ENCODE measurements around the gene MARCKS. TPM values are rescaled to one million over a fixed set of nuclear protein-coding genes. Genes with fewer than 3 reads are reported as not detected.

Gene MARCKS
- total and polyA plus RNA-seq, 2 experiments from 2014 or later: 105 to 210 TPM

- Histone ChIP-seq H3K4me3 (no peak overlapping the region), H3K9ac (no peak overlapping the region), H3K9me3 (ENCODE audit: low read depth) (no peaks in the 10 kb centered on the region), H3K27me3 (replicated peaks; ENCODE audit: insufficient read depth) (no peaks in the 10 kb centered on the region), H3K27ac (no peak overlapping the region), H4K20me1 (ENCODE audit: insufficient read depth) (no peaks in the 10 kb centered on the region), H3K36me3 (ENCODE audit: low read depth) (no peaks in the 10 kb centered on the region), H3K79me2 (ENCODE audit: insufficient read depth) (no peaks in the 10 kb centered on the region), H2AFZ (no peak overlapping the region), H3K4me1 (ENCODE audit: insufficient read depth) (peaks cover 38% of the 10 kb centered on the region), H3F3A (ENCODE audit: insufficient read depth) (peaks cover 17% of the 10 kb centered on the region), H3K9me2 (ENCODE audit: insufficient read depth) (no peaks in the 10 kb centered on the region), H3K4me2 (ENCODE audit: unreplicated experiment) (peak overlapping the region; percentile 4)
- WGBS, 2 experiments (ENCODE audit: low coverage in 1 of 2, low lambda C conversion rate in 2 of 2, missing lambda C conversion rate in 2 of 2): 28 to 30% methylated on average over 1 of the region's 1 CpG
- TF ChIP-seq EZH2 (IDR thresholded peaks at IDR 0.05; ENCODE audit: insufficient read depth, poor library complexity, severe bottlenecking) (no peak), EZH2phosphoT487 (IDR thresholded peaks at IDR 0.05; ENCODE audit: insufficient read depth, low read depth) (no peak)
- DNase-seq: peak; percentile 33
- in situ Hi-C loops (cut with MboI): no loop called here
Measured at GRCh38 chr6:113829696-113830045, 27.5 kb upstream of the MARCKS start.

DNA sequence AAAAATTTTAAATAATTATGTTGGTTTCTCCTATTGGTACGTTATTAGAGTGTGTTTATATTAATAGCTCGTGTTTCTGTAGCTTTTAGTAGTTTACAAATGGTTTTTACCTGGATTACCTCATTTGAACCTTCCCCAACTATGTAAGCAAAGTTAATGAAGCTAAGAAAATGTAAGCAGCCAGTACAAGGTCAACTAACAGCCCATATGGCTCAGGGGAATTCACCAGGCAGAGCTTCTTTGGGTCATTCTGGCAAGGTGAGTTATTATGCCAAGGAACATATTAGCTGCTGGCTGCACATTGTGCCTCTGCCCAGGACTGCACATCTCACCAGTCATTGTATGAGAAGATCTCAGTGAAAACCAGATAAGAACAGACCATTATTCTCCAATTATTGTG lies 27.0 kb upstream of the MARCKS start:
- no peak overlapping the region for H3K9ac ChIP-seq
- H3F3A ChIP-seq (ENCODE audit: insufficient read depth): peaks cover 17% of the 10 kb centered on the region
- in situ Hi-C loops (cut with MboI): no loop called here
- no peaks in the 10 kb centered on the region for H3K9me3 ChIP-seq (ENCODE audit: low read depth)
- no peaks in the 10 kb centered on the region for H4K20me1 ChIP-seq (ENCODE audit: insufficient read depth)
- no peak overlapping the region for H3K27ac ChIP-seq
- no peaks in the 10 kb centered on the region for H3K79me2 ChIP-seq (ENCODE audit: insufficient read depth)
- no peak for TF ChIP-seq EZH2 (IDR thresholded peaks at IDR 0.05; ENCODE audit: insufficient read depth, poor library complexity, severe bottlenecking)
- no peak for TF ChIP-seq EZH2phosphoT487 (IDR thresholded peaks at IDR 0.05; ENCODE audit: insufficient read depth, low read depth)
- no peaks in the 10 kb centered on the region for H3K36me3 ChIP-seq (ENCODE audit: low read depth)
- DNase-seq: no peak
- H3K9me2 ChIP-seq (ENCODE audit: insufficient read depth): no peaks in the 10 kb centered on the region
- H3K4me3 ChIP-seq: no peak overlapping the region
- peaks cover 38% of the 10 kb centered on the region for H3K4me1 ChIP-seq (ENCODE audit: insufficient read depth)
- peak overlapping the region; percentile 4 for H3K4me2 ChIP-seq (ENCODE audit: unreplicated experiment)
- WGBS, 2 experiments (ENCODE audit: low coverage in 1 of 2, low lambda C conversion rate in 2 of 2, missing lambda C conversion rate in 2 of 2): 71 to 77% methylated on average over 2 of the region's 2 CpGs
- no peaks in the 10 kb centered on the region for H3K27me3 ChIP-seq (replicated peaks; ENCODE audit: insufficient read depth)
- H2AFZ ChIP-seq: no peak overlapping the region

DNA sequence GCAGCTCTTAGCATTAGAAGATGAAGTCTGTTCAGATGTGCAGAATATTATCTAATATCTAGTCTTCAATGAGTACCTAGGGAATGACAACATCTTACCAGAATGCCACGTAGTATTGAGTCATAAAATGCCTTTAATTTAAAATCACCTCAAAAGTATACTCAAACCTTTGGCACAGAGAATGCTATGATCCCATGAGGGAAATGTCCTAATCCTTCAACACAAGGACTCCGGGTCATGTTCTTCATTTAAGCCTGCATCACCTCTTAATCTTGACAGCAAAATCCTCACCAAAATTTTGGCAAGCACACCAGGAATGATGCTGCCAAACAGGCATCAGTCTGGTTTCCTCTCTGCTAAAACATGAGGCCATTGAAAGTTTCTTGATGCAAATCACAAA lies 23.6 kb upstream of the MARCKS start:
- Histone ChIP-seq H3K4me2 (ENCODE audit: unreplicated experiment) (peak overlapping the region; percentile 39), H3K9me2 (ENCODE audit: insufficient read depth) (no peaks in the 10 kb centered on the region), H4K20me1 (ENCODE audit: insufficient read depth) (no peaks in the 10 kb centered on the region), H3K36me3 (ENCODE audit: low read depth) (no peaks in the 10 kb centered on the region), H3K27me3 (replicated peaks; ENCODE audit: insufficient read depth) (no peaks in the 10 kb centered on the region), H3K9me3 (ENCODE audit: low read depth) (no peaks in the 10 kb centered on the region), H3K79me2 (ENCODE audit: insufficient read depth) (no peaks in the 10 kb centered on the region), H3K4me1 (ENCODE audit: insufficient read depth) (peaks cover 30% of the 10 kb centered on the region), H3K27ac (peak overlapping the region; percentile 51), H3F3A (ENCODE audit: insufficient read depth) (peaks cover 17% of the 10 kb centered on the region), H3K4me3 (no peak overlapping the region), H2AFZ (no peak overlapping the region), H3K9ac (no peak overlapping the region)
- TF ChIP-seq EZH2 (IDR thresholded peaks at IDR 0.05; ENCODE audit: insufficient read depth, poor library complexity, severe bottlenecking): no peak
- TF ChIP-seq EZH2phosphoT487 (IDR thresholded peaks at IDR 0.05; ENCODE audit: insufficient read depth, low read depth): no peak
- in situ Hi-C loops (cut with MboI): no loop called here
- peak; percentile 86 for DNase-seq
- 0% methylated on average over 2 of the region's 2 CpGs for WGBS, 2 experiments (ENCODE audit: low coverage in 1 of 2, low lambda C conversion rate in 2 of 2, missing lambda C conversion rate in 2 of 2)

GRCh38 chr6:113837170-113837569 lies 20.0 kb upstream of the MARCKS start:
- H3K9ac ChIP-seq: no peak overlapping the region
- no peaks in the 10 kb centered on the region for H4K20me1 ChIP-seq (ENCODE audit: insufficient read depth)
- no peaks in the 10 kb centered on the region for H3K27me3 ChIP-seq (replicated peaks; ENCODE audit: insufficient read depth)
- H3K4me2 ChIP-seq (ENCODE audit: unreplicated experiment): no peak overlapping the region
- in situ Hi-C loops (cut with MboI): no loop called here
- H3K27ac ChIP-seq: no peak overlapping the region
- WGBS, 2 experiments (ENCODE audit: low coverage in 1 of 2, low lambda C conversion rate in 2 of 2, missing lambda C conversion rate in 2 of 2): 100% methylated on average over 2 of the region's 2 CpGs
- H3K79me2 ChIP-seq (ENCODE audit: insufficient read depth): no peaks in the 10 kb centered on the region
- H3K9me3 ChIP-seq (ENCODE audit: low read depth): no peaks in the 10 kb centered on the region
- H2AFZ ChIP-seq: no peak overlapping the region
- H3K36me3 ChIP-seq (ENCODE audit: low read depth): no peaks in the 10 kb centered on the region
- DNase-seq: no peak
- TF ChIP-seq EZH2phosphoT487 (IDR thresholded peaks at IDR 0.05; ENCODE audit: insufficient read depth, low read depth): no peak
- no peak for TF ChIP-seq EZH2 (IDR thresholded peaks at IDR 0.05; ENCODE audit: insufficient read depth, poor library complexity, severe bottlenecking)
- no peak overlapping the region for H3K4me3 ChIP-seq
- H3K9me2 ChIP-seq (ENCODE audit: insufficient read depth): no peaks in the 10 kb centered on the region
- peaks cover 12% of the 10 kb centered on the region for H3F3A ChIP-seq (ENCODE audit: insufficient read depth)
- H3K4me1 ChIP-seq (ENCODE audit: insufficient read depth): peaks cover 21% of the 10 kb centered on the region

DNA sequence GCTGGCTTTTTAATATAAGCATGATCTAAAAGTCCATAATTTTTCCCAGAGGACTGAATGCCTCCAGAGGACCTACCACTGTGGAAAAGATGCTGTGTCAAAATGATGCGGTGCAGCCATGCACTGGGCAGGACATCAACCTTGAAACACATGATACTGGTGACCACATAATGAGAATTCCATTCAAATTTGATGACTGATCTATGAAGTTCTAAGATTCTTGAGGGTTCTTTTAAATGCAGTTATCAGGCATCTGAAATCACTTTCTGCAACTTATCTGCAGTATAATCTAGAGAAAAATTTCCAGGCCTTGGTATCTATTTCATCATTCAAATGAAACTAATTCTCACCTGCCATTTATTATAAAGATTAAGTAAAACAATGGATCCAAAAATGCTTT lies 15.0 kb upstream of the MARCKS start:
- Histone ChIP-seq H3K36me3 (ENCODE audit: low read depth) (no peaks in the 10 kb centered on the region), H3K79me2 (ENCODE audit: insufficient read depth) (no peaks in the 10 kb centered on the region), H3K9ac (no peak overlapping the region), H4K20me1 (ENCODE audit: insufficient read depth) (no peaks in the 10 kb centered on the region), H3K4me1 (ENCODE audit: insufficient read depth) (peaks cover 11% of the 10 kb centered on the region), H3K9me2 (ENCODE audit: insufficient read depth) (no peaks in the 10 kb centered on the region), H3K4me2 (ENCODE audit: unreplicated experiment) (no peak overlapping the region), H3K27ac (no peak overlapping the region), H3K27me3 (replicated peaks; ENCODE audit: insufficient read depth) (no peaks in the 10 kb centered on the region), H2AFZ (no peak overlapping the region), H3F3A (ENCODE audit: insufficient read depth) (peaks cover 8% of the 10 kb centered on the region; the same call in 1 of the 2 replicates), H3K9me3 (ENCODE audit: low read depth) (no peaks in the 10 kb centered on the region), H3K4me3 (no peak overlapping the region)
- peak; percentile 70 for DNase-seq
- TF ChIP-seq EZH2phosphoT487 (IDR thresholded peaks at IDR 0.05; ENCODE audit: insufficient read depth, low read depth) (no peak), EZH2 (IDR thresholded peaks at IDR 0.05; ENCODE audit: insufficient read depth, poor library complexity, severe bottlenecking) (no peak)
- in situ Hi-C loops (cut with MboI): no loop called here
- 24 to 34% methylated on average over 1 of the region's 1 CpG for WGBS, 2 experiments (ENCODE audit: low coverage in 1 of 2, low lambda C conversion rate in 2 of 2, missing lambda C conversion rate in 2 of 2)
